Activated CD8-positive, alpha-beta memory T cell treated with anti-CD3 and anti-CD28 coated beads, Interleukin-2, amount 50 U/mL, for 4 hours (primary cell): ENCODE measurements around the gene THRSP.
"Not testable (repeated sequence)": the region's sequence is repeated elsewhere in the genome, so short reads cannot be mapped to it uniquely, and the experiment has no call there.

Experiments
- DNase-seq: peaks from one replicate; pipeline ENCODE4 v3.0.0-alpha.2; 2020

Gene THRSP

DNA sequence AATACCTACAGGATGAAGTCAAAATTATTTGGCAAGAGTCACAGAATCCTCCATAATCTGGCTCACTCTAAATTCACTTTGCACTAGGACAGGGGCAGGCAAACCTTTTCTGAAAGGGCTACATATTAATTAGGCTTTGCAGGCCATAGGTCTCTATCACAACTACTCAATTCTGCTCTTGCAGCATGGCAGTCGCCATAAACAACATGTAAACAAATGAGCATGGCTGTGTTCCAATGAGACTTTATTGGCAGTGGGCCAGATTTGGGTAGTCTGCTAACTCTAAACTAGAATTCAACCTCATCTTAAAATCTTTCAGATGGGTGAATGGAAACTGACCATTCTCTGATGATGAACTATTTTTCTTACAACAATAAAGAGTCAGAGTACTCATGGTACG, 5.8 kb downstream of the THRSP start:
- no peak for DNase-seq

DNA sequence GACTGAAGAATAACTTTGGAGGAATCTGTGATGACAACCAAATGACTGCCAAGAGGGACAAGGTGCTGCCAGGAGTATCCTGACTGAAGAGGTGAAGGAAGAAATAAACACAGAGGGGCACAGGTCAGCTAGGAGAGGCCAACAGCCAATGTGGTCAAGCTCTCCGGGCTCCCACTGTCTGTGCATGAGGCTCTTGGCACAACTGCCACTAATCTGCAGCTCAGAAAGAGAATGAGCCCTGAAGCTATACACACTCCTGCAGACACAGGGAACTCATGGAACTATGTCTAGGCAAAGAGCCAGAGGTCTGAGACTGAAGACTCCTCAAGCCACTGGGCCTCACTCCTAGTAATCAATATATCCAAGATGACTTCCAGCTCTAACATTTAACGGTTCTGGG, 7.0 kb downstream of the THRSP start:
- no peak for DNase-seq

DNA sequence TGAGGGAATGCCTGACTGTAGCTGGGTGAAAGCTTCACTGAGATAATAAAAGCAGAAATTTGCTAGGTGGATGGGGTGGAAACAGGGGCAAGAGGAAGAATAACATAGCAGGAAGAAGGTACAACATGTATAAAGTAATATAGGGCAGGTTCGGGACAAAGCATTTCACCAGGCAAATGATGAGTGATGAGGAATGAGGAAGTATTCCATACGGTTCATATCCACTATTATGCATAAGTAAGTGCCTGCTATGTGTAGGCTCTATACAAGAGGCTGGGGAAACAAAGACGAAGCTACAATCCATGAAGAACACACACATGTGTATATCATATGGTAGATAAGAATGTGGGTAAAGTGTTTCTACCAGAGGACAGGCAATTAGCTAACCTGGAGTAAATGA, 8.1 kb downstream of the THRSP start:
- no peak for DNase-seq

DNA sequence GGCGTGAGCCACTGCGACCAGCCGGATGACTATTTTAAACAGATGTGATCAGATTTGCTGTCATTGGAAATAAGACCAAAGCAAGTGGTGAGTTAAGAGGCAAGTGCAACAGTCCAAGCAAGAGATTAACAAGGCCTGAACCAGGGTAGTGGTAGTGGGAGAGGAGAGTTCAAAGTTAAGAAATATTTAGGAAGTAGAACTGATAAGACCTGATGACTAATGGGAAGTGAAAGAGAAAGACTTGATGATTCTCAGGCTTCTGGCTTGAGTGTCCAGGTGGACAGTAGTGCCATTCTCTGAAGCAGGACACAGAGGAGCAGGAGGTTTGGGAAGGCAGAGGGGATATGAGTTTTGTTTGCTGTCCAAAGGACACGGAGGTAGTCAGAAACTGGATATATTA, 8.8 kb downstream of the THRSP start:
- no peak for DNase-seq

DNA sequence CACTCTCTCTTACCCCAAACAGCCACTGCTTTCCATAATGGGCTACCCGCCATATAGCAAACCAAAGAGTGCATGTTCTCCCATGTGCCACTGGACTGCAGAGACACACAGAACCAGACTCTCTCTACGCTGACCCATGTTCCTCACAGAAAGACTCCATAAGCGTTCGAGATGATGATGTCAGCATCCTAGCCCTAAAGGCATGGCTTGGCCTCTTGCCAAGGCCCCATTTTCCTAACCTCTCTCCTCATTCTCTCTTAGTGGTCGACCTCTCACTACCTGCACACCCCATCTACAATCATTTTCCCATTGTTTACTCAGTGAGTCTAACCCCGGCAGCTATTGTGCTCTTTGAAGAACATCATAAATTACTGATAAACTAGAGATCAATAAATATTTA, 11.1 kb downstream of the THRSP start:
- no peak for DNase-seq

DNA sequence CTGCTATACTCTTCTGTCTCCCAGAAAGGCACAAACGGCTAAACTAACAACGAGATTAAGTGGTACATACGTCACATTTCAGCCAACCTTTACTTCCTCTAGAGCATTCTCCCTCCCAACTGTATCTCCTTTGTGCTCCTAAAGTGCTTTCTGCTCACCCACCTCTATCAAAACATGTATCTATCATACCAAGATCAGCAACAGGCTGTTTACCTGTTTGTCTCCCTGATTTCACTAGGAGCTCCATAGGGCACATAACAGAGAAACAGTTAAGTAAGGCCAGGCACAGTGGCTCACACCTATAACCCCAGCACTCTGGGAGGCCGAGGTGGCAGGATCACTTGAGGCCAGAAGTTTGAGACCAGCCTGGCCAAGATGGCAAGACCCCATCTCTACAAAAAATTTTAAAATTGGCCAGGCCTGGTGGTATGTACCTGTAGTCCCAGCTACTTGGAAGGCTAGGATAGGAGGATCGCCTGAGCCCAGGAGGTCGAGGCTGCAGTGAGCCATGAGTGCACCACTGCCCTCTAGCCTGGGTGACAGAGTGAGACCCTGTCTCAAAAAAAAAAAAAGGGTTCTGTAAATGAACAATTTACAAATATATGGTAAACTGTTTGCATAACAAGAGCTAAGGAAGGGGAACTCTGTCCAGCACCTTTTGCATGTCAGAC, 13.2 kb downstream of the THRSP start:
- no peak for DNase-seq

DNA sequence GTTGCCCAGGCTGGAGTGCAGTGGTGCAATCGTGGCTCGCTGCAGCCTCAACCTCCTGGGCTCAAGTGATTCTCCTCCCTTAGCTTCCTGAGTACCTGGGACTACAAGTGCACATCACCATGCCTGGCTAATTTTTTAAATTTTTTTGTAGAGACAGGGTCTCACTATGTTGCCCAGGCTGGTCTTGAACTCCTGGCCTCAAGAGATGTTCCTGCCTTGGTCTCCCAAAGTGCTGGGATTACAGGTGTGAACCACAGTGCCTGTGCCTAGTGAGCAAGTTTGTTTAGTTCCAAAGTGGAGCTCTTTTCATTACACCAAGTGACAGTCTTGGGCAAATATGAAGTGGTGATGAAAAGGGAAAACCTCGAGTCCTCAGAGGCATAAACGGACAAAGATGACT, 13.9 kb downstream of the THRSP start:
- not testable (repeated sequence) for DNase-seq

DNA sequence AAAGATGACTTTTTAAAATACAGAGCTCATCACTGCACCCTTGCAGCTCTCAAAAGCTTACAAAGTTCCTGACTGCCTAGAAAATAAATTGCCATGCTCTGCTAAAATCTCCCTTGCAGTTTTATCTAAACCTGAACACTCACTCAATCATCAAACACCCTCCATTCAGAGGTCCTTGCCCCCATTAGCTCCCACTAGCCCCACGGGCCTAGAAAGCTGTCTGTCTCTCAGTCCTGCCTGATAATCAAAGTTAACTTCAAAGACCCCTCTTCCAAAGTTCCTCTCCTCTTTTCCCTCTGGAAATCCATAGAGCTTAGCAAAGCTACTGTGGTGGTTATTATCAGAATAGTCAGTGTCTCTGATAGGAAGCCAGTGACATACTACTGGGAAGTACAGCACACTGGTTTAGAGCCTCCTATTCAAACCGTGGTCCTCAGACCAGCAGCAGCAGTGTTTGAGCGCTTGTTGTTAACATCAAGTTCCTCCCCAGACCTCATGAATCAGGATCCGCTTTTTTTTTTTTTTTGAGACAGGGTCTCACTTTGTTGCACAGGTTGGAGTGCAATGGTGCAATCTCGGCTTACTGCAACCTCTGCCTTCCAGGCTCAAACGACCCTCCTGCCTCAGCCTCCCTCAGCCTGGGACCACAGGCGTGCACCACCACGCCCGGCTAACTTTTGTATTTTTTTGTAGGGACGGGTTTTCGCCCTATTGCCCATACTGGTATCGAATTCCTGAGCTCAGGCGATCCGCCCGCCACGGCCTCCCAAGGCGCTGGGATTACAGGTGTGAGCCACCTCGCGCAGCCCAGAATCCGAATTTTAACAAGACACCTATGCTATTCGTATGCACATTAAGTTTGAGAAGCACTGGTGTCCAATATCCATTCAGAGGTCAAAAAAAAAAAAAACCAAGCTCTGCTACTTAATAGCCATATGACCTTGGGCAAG, 14.8 kb downstream of the THRSP start:
- DNase-seq: no peak

DNA sequence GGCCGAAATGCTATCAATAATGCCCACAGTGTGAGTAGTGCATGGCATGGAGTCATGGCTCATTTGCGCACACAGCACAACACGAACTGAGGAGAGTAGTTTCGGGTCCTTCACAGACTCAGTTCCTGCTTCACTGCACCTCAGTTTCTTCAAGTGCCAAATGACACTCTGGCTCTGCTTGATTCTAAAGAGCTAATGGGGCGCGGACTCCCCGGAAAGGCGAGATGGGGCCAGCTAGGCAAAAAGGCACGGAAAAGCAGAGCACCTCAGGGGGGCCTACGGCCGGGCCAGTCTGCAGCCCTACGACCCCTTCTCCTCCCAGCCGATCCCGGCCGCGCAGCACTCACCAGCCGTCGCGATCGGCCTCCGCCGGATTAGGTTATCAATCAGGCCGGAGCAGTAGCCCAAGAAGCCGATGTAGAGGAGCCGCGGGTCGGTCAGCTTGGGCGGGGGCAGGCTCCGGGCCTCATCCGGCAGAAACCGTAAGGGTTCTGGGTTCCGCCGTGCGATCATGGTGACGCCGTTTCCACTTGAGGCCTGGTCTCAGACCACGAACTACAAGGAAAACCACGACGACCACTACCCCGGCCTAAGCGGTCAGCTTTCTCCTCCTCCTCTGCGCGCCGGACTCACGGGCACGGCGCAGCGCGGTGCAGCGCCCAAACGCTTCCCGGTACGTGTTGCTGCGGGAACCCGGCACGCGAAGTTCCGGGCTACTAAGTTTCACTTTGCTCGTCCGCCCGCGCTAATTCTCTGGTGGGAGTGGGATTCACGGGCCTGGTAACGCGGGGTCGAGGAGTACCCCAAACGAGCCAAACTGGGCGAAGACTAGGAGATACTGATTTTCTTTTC, 15.8 kb downstream of the THRSP start, which contains the start of gene NDUFC2:
Gene NDUFC2 (minus strand): TSS at position 631 of the 852 bp plus-strand sequence. CDS start 118 bp downstream, at position 513.
- peak; percentile 64 for DNase-seq

DNA sequence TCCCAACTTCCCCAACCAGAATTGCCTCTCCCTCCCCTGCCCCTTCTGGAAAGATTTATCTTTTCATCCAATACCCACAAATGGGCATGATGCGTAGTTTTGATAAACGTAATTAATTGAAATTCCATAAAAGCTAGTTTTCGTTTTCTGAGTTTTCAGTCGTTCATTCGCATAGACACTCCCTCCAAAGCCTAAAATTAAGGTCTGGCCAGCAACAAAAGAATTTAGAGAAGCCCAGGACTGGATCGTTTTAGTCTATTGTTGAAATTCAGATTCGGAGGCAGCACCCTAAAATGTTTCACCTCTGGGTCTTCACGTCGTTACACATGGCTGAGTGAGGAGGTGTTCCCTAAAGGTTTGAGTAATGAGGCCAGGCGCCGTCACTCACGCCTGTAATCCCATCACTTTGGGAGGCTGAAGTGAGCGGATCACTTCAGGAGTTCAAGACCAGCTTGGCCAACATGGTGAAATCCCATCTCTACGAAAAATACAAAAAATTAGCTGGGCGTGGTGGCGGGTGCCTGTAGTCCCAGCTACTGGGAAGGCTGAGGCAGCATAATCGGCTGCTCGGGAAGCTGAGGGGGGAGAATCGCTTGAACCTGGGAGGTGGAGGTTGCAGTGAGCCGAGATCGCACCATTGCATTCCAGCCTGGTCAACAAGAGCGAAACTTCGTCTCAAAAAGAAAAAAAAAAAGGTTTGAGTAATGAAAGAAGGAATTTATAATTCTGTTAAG, 16.6 kb downstream of the THRSP start:
- no peak for DNase-seq

DNA sequence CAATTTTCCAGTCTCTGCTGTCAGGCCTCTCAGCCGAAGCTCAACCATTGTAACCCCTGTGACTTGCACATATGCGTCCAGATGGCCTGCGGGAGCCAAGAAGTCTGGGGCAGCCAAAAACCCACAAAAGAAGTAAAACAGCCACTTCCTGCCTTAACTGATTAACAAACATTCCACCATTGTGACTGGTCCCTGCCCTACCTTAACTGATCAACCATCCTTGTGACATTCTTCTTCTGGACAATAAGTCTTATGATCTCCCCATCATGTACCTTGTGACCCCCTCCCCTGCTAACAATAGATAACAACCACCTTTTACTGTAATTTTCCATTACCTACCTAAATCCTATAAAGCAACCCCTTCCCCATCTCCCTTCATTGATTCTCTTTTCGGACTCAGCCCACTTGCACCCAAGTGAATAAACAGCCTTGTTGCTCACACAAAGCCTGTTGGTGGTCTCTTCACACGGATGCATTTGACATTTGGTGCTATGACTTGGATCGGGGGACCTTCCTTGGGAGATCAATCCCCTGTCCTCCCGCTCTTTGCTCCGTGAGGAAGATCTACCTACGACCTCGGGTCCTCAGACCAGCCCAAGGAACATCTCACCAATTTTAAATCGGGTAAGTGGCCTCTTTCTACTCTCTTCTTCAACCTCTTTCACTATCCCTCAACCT, 17.3 kb downstream of the THRSP start:
- no peak for DNase-seq

DNA sequence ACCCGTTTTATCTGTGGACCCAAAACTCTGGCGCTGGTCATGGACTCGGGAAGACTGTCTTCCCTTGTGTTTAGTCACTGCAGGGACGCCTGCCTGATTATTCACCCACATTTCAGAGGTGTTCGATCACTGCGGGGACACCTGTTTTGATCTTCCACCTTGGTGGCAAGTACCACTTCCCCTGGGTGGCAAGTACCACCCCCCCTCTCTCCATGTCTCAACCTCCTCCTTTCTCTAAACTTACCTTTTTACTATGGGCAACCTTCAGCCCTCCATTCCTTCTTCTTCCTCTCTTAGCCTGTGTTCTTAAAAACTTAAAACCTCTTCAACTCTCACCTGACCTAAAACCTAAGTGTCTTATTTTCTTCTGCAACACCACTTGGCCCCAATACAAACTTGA, 17.9 kb downstream of the THRSP start:
- peak; percentile 27 for DNase-seq

DNA sequence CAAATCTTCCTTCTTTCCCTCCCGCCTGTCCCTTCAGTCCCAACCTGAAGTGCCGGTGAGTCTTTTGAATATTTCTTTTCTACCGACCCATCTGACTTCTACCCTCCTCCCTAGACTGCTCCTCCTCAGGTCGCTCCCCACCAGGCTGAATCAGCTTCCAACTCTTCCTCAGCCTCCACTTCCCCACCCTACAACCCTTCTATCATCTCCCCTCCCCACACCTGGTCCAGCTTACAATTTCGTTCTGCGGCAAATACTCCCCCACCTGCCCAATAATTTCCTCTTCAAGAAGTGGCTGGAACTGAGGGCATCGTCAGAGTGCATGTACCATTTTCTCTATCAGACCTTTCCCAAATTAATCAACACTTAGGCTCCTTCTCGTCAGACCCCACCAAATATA, 18.5 kb downstream of the THRSP start:
- DNase-seq: no peak

DNA sequence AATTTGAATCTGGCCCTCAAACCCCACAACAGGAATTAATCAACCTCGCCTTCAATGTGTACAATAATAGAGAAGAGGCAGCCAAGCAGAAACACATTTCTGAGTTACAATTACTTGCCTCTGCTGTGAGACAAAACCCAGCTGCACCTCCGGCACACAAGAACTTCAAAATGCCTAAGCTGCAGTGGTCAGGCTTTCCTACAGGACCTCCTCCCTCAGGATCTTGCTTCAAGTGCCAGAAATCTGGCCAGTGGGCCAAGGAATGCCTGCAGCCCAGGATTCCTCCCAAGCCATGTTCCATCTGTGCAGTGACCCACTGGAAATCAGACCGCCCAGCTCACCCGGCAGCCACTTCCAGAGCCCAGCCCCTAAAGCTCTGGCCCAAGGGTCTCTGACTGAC, 19.4 kb downstream of the THRSP start:
- no peak for DNase-seq

DNA sequence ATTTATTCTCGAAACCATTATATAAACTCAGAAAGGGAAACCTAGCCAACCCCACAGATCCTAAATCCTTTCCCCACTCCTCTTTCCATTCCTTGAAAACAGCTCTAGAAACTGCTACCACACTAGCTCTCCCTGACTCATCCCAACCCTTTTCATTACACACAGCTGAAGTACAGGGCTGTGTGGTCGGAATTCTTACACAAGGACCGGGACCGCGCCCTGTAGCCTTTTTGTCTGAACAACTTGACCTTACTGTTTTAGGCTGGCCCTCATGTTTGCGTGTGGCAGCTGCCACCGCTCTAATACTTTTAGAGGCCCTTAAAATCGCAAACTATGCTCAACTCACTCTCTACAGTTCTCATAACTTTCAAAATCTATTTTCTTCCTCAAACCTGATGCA, 20.8 kb downstream of the THRSP start:
- not testable (repeated sequence) for DNase-seq

DNA sequence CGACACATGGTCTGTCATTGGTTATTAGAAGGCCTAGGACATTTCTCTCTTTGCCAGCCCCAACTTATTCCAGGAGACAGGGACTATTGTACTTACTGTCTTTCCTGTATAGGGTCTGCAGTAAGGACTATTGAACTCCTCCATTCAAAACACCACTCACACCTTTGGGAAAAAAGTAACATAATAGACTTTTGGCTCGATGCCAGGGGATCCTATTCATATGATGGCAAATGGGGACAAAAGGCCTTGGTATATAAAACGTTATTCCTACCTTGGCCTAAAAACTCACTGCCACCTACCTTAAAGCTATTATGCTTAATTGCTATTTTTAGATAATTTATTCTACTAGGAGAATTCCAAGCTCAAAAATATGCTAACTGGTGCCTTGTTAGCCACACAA, 22.3 kb downstream of the THRSP start:
- no peak for DNase-seq

DNA sequence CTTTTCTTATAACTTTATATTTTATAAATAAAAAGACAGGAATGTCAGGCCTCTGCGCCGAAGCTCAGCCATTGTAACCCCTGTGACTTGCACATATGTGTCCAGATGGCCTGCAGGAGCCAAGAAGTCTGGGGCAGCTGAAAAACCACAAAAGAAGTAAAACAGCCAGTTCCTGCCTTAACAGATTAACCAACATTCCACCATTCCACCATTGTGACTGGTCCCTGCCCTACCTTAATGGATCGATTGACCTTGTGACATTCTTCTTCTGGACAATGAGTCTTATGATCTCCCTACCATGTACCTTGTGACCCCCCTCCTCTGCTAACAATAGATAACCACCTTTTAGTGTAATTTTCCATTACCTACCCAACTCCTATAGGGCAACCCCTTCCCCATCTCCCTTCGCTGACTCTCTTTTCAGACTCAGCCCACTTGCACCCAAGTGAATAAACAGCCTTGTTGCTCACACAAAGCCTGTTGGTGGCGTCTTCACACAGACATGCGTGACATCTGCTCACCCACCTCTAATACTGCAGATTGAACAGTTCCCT, 22.9 kb downstream of the THRSP start:
- not testable (repeated sequence) for DNase-seq

DNA sequence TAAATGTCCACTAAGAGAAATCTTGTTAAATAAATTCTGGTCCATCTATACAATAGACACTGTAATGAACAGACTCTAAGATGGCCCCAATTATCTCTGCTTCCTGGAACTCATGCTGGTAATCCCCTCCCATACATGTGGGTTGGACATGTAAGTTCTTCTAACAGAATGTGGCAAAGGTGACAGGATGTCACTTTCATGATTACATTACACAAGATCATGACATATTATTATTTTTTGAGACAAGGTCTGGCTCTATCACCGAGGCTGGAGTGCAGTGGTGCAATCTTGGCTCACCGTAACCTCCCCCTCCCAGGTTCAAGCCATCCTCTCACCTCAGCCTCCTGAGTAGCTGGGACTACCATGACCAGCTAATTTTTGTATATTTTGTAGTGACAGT, 30.6 kb downstream of the THRSP start:
- no peak for DNase-seq

DNA sequence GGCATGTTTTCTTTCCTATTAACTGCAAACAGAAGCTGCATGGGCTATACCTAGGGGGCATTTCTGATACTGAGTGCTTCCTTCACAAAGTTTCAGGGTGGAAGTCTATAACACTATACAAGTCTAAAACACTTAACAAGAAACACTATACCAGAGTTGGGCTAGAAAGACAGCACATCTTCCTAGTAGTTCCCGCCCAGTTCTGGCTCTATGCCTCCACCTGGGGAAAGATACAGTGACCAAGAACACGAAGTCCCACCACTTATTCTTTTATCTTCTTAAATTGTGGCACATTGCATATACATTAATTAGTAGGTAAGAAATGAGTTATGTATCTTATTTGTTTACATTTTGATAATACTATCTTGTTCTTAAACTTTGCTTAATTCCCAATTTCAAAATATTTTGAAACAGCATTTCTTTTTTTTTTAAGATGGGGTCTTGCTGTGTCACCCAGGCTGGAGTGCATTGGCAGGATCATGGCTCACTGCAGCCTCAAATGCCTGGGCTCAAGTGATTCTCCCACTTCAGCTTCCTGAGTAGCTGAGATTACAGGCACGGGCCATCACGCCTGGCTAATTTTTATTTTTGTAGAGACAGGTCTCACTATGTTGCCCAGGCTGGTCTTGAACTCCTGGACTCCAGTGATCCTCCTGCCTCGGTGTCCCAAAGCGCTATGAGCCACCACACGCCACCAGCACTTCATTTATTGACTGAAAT, 34.2 kb downstream of the THRSP start:
- no peak for DNase-seq

DNA sequence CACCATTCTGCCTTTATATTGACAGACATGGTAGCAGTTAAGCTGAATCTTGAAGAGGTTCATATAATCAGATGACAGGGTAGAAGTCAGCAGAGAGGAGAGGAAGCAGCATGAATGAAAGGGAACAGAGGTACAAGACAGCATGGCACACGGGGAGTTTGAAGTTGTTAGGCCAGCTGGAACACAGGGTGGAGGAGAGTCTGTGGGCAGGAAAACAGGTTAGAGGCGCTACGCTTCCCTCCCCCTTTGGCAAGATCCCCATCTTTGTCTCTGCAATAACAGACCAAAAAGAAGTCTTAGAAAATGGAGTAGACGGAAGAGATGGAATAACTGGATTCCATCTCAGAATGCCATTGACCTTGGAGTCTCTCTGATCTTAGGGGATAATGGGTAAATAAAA, 36.0 kb downstream of the THRSP start:
- no peak for DNase-seq

DNA sequence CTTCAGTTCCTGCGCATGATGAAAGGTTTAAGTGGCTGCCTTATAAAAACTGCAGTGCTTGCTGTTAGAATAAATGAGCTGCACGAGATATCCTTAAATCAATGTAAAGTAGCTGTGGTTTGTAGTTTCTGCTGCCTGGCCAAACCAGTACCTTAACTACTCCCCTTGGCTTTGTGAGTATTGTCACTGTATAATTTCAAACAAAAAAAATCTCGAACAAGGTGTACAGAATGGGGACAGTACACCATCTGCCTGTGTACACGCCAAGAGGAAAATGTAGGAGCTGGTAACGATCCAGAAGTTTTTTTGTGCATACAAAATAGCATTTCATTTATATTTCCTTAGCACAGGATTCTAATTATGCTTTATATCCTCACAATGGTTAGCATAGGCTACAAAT, 36.6 kb downstream of the THRSP start:
- DNase-seq: no peak
